Uterus (tissue), 4 donors: ENCODE results near the gene WWOX. TPM values are rescaled to one million over a fixed set of nuclear protein-coding genes. Genes with fewer than 3 reads are reported as not detected.

Experiments used
- DNase-seq, 2 donors: peaks; one replicate each; pipeline ENCODE4 v3.0.0-alpha.2; 2019 to 2020
- H3K27ac ChIP-seq, 2 donors: fragments of 200-600 bp; sonication (generic); 1 replicate in 1 of 2; 2 replicates in 1 of 2; pipeline ENCODE4 v1.5.1; 2016 to 2018
- H3K27me3 ChIP-seq, 2 donors: fragments of 200-600 bp; sonication (generic); one replicate each; pipeline ENCODE4 v1.5.1; 2018 to 2019; ENCODE audit warnings: control low read depth in 1 of 2
- H3K36me3 ChIP-seq, 2 donors: fragments of 200-600 bp; sonication (generic); one replicate each; pipeline ENCODE4 v1.5.1; 2019; ENCODE audit warnings: control low read depth in 1 of 2
- H3K4me1 ChIP-seq, 2 donors: fragments of 200-600 bp; sonication (generic); one replicate each; pipeline ENCODE4 v1.5.1; 2018 to 2019; ENCODE audit warnings: control low read depth in 1 of 2
- H3K4me3 ChIP-seq, 2 donors: fragments of 200-600 bp; sonication (generic); 1 replicate in 1 of 2; 2 replicates in 1 of 2; pipeline ENCODE4 v1.5.1; 2018 to 2019; ENCODE audit warnings: mild to moderate bottlenecking in 1 of 2
- H3K9me3 ChIP-seq, 2 donors: fragments of 200-600 bp; sonication (generic); one replicate each; pipeline ENCODE4 v1.5.1; 2019; ENCODE audit warnings: control low read depth in 1 of 2
- CTCF ChIP-seq, 4 experiments: fragments of 200-600 bp in 2 of 4; fragments of 450-650 bp in 2 of 4; sonication (generic) in 2 of 4; IDR thresholded peaks; one replicate each; pipeline ENCODE4 v1.5.1; 2016 to 2019; ENCODE audit warnings: antibody characterized with exemption in 4 of 4, mild to moderate bottlenecking in 2 of 4, moderate library complexity in 1 of 4
- POLR2A ChIP-seq, 2 donors: fragments of 450-650 bp; IDR thresholded peaks; one replicate each; pipeline ENCODE4 v1.6.1; 2016; ENCODE audit warnings: antibody characterized with exemption in 2 of 2, mild to moderate bottlenecking in 1 of 2, moderate library complexity in 1 of 2
- intact Hi-C: fragments of 100-400 bp; cut with DNase I; formaldehyde crosslinking; loops from one replicate; pipeline ENCODE4 v1.15.1; 2023; ENCODE audit warnings: low total_unique reads
- total RNA-seq, 4 donors: library from RNA; depleted of rRNA in 3 of 4; stranded (reverse); fragments of >200 nt in 3 of 4; gene quantifications; one replicate each; pipeline versions ENCODE4 v1.1.0 to v1.2.4, GENCODE V29; 2014 to 2023
- donor health status: DM: yes; HTN: yes; CAD: no.

The WWOX gene
- total RNA-seq, 4 donors from 2014 or later: 34.1 to 99.9 (median 55.8) TPM

DNA sequence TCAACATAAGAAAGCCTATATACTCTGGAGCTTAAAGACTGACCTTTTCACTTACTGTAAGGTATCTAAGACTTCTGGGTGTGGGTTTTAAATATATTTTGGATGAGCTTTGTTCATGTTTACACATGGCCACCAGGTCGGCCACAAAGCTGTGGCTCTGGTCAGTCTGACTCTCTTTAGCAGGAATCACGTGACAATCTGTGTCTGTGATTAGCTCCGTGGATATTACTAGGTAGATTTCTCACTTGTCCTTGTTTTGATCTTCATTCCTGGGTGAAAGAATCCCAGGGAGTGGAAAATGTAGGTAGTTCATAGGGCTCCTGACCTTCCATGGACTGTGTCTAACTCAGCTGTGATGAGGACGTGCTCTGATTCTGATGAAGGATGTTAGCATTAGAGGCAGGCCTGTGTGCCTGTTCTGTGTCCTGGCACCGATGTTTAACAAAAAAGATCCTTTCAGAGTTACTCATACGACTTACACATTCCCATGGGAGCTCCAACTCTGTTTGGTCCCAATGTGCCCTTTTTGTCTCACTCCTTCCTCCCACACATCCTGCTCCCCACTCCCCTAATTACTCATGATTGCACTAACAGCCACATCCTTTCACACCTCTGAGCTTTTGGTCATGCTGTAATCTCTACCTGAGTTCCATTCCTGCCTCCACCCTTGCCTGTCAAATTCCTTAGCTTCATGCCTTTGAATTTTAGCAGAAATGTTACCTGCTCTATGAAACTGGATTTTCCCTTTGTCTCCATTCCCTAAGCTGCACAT, 1076.0 kb downstream of the WWOX start:
- TF ChIP-seq CTCF (IDR thresholded peaks at IDR 0.05) (no peak), POLR2A (IDR thresholded peaks at IDR 0.05) (no peak)
- DNase-seq: no peak
- Histone ChIP-seq H3K36me3 (no peaks in the 10 kb centered on the region), H3K9me3 (no peaks in the 10 kb centered on the region), H3K4me1 (peaks cover 0 to 5% of the 10 kb centered on the region in 2 donors), H3K27me3 (no peaks in the 10 kb centered on the region), H3K4me3 (no peak overlapping the region), H3K27ac (no peak overlapping the region)
- intact Hi-C loops: no loop called here

- Histone ChIP-seq H3K9me3 (no peaks in the 10 kb centered on the region), H3K27me3 (no peaks in the 10 kb centered on the region), H3K4me1 (no peaks in the 10 kb centered on the region), H3K27ac (no peak overlapping the region), H3K4me3 (no peak overlapping the region), H3K36me3 (no peaks in the 10 kb centered on the region)
- DNase-seq: no peak
- TF ChIP-seq CTCF (IDR thresholded peaks at IDR 0.05): no peak
- TF ChIP-seq POLR2A (IDR thresholded peaks at IDR 0.05): no peak
- intact Hi-C loops: no loop called here
These were observed 1077.6 kb downstream of the WWOX start for GRCh38 chr16:79177018-79177417.

- no peaks in the 10 kb centered on the region for H3K36me3 ChIP-seq
- TF ChIP-seq POLR2A (IDR thresholded peaks at IDR 0.05) (no peak), CTCF (IDR thresholded peaks at IDR 0.05) (no peak)
- no peak overlapping the region for H3K4me3 ChIP-seq
- no peaks in the 10 kb centered on the region for H3K9me3 ChIP-seq
- intact Hi-C loops: no loop called here
- DNase-seq: no peak
- H3K27me3 ChIP-seq: no peaks in the 10 kb centered on the region
- no peak overlapping the region for H3K27ac ChIP-seq
- no peaks in the 10 kb centered on the region for H3K4me1 ChIP-seq
These were observed 1082.0 kb downstream of the WWOX start for GRCh38 chr16:79181419-79181818.

GRCh38 chr16:79182616-79183015, 1083.2 kb downstream of the WWOX start:
- H3K27me3 ChIP-seq: no peaks in the 10 kb centered on the region
- intact Hi-C loops: no loop called here

More at GRCh38 chr16:79182616-79183015, 1083.2 kb downstream of the WWOX start:
- H3K27ac ChIP-seq: no peak overlapping the region
- TF ChIP-seq POLR2A (IDR thresholded peaks at IDR 0.05) (no peak), CTCF (IDR thresholded peaks at IDR 0.05) (no peak)
- H3K9me3 ChIP-seq: no peaks in the 10 kb centered on the region
- no peak for DNase-seq
- no peak overlapping the region for H3K4me3 ChIP-seq
- no peaks in the 10 kb centered on the region for H3K36me3 ChIP-seq
- no peaks in the 10 kb centered on the region for H3K4me1 ChIP-seq
